GM12878 (cell line): ENCODE results near the gene TRIM25. TPM values are rescaled to one million over a fixed set of nuclear protein-coding genes. Genes with fewer than 3 reads are reported as not detected.

Experiments used
- CBFB ChIP-seq: IDR thresholded peaks from 2 replicates; pipeline ENCODE4 v1.6.1; 2016; ENCODE audit warnings: antibody characterized with exemption, low read depth
- CBX3 ChIP-seq: fragments of 200-600 bp; sonication (generic); IDR thresholded peaks from 2 replicates; pipeline ENCODE4 v1.6.1; 2016; ENCODE audit warnings: low read depth, borderline replicate concordance
- CREB1 ChIP-seq: IDR thresholded peaks from 2 replicates; pipeline ENCODE4 v1.6.1; 2012; ENCODE audit warnings: low read depth, mild to moderate bottlenecking, inconsistent platforms
- EED ChIP-seq: sonication (generic); IDR thresholded peaks from 2 replicates; pipeline ENCODE4 v1.6.1; 2016; ENCODE audit warnings: antibody characterized with exemption, low read depth
- EGR1 ChIP-seq, 2 experiments: IDR thresholded peaks; 1 replicate in 1 of 2; 2 replicates in 1 of 2; pipeline ENCODE4 v1.6.1; 2011 to 2012; ENCODE audit warnings: low read depth in 2 of 2, low read length in 2 of 2, borderline replicate concordance in 1 of 2, mild to moderate bottlenecking in 1 of 2, moderate library complexity in 1 of 2
- EP300 ChIP-seq, 2 experiments: fragments of 150-350 bp in 1 of 2; IDR thresholded peaks; 2 replicates each; pipeline ENCODE4 v1.6.1; 2011 to 2012; ENCODE audit warnings: low read depth in 2 of 2, low read length in 2 of 2, borderline replicate concordance in 1 of 2, improper control_type of control experiment in 1 of 2, inconsistent platforms in 1 of 2; ENCODE audit not compliant: control insufficient read depth in 1 of 2
- FOXM1 ChIP-seq: IDR thresholded peaks from 2 replicates; pipeline ENCODE4 v1.6.1; 2012; ENCODE audit warnings: low read depth, mild to moderate bottlenecking, inconsistent platforms, low read length, moderate library complexity
- KAT2A ChIP-seq: conservative IDR thresholded peaks from 2 replicates; pipeline ENCODE4 v1.6.1; 2011; ENCODE audit warnings: low read depth, low read length; ENCODE audit not compliant: control insufficient read depth
- NR2F1 ChIP-seq: fragments of 450-650 bp; conservative IDR thresholded peaks from 2 replicates; pipeline ENCODE4 v1.6.1; 2017; ENCODE audit warnings: mild to moderate bottlenecking
- REST ChIP-seq: IDR thresholded peaks from 2 replicates; pipeline ENCODE4 v1.6.1; 2012; ENCODE audit warnings: mild to moderate bottlenecking, low read depth, low read length
- RUNX3 ChIP-seq: IDR thresholded peaks from 2 replicates; pipeline ENCODE4 v1.6.1; 2012; ENCODE audit warnings: low read length, inconsistent platforms
- SIN3A ChIP-seq: IDR thresholded peaks from 2 replicates; pipeline ENCODE4 v1.6.1; 2012; ENCODE audit warnings: low read depth, low read length, improper control_type of control experiment
- TAF1 ChIP-seq: IDR thresholded peaks from 2 replicates; pipeline ENCODE4 v1.6.1; 2011; ENCODE audit warnings: mild to moderate bottlenecking, low read depth, low read length, borderline replicate concordance
- ZBED1 ChIP-seq: IDR thresholded peaks from 2 replicates; pipeline ENCODE4 v1.6.1; 2016; ENCODE audit warnings: borderline replicate concordance
- ZNF274 ChIP-seq: IDR thresholded peaks from one replicate; pipeline ENCODE4 v1.8.0; 2011; ENCODE audit not compliant: insufficient read length, insufficient read depth
- polyA plus RNA-seq, 11 experiments: library from polyadenylated mRNA; depleted of rRNA in 4 of 11; unstranded in 6 of 11; stranded (reverse) in 5 of 11; fragments of >200 nt; fragmentation: Nextera tagmentation in 4 of 11; fragmentation: Illumina TruSeq in 1 of 11; extraction: Ambion mirVana in 4 of 11; extraction: Trizol in 1 of 11; gene quantifications; 1 replicate in 1 of 11; 2 replicates in 10 of 11; pipeline versions ENCODE4 v1.2.1 to v1.2.3, GENCODE V29; 2011 to 2016; ENCODE audit warnings: inconsistent platforms in 2 of 11, missing spikeins in 2 of 11, low read depth in 1 of 11
- total RNA-seq, 4 experiments: library from RNA; depleted of rRNA in 3 of 4; stranded (reverse); fragments of >200 nt in 3 of 4; fragmentation: Illumina TruSeq in 1 of 4; extraction: Trizol in 1 of 4; gene quantifications; 2 replicates each; pipeline versions ENCODE4 v1.2.1 to v1.2.3, GENCODE V29; 2013 to 2021
- TF ChIP-seq, protein P1 (sequence below): fragments of 450-650 bp; IDR thresholded peaks from 2 replicates; pipeline ENCODE4 v1.6.1; 2018; ENCODE audit warnings: borderline replicate concordance, mild to moderate bottlenecking; ENCODE audit not compliant: partially characterized antibody
- TF ChIP-seq, protein P2 (sequence below): fragments of 450-650 bp; IDR thresholded peaks from 2 replicates; pipeline ENCODE4 v1.6.1; 2017; ENCODE audit warnings: mild to moderate bottlenecking, moderate library complexity

The TRIM25 gene
- total and polyA plus RNA-seq, 10 of the 15 experiments (the other 5 are each of a cell fraction or from before 2014, with no cell fraction given), result 10.5 to 123 (median 51.3) TPM

DNA sequence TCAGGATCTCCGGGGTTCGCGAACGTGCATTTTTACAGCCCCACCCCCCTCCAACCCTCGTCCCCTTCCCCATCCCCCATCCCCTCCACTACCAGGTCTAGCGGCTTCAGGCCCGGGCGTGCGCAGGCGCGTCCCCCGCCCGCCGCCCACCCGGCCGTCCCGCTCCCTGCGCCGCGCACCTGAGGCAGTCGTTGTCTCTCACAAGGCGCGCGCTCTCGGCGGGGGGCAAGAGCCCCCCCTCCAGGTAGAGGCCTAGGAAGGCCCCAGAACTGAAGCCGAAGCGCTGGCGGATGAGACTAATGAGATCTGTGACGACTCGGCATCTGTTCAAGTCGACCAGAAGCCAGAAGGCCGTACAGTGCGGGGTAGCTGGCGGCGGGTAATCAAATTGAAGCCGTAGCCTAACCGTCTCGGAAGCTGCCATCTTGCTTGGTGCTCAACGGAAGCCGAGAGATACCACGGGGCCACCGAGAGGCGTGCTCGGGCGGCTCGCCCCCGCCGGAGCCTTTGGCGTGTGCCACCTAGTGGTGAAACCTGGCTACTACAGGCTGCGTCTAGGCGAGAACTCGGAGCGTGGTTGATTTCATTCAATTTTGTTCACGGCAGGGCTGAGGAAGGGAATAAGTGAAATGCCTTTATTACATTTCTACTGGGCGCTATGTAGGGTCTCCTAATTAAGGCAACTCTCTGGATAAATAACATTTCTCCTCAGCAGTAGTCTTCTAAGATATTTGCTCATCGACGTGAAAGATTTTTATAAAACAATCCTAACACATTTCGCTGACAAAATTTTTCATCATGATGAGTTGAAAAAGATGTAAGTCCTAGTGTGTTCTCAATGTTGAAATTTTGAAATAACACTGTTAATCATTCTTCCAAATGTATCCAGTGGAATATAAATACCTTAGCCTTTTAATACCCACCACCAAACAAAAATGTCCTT, 47.0 kb upstream of the TRIM25 start, which contains the start of gene COIL (continued):
- TF ChIP-seq REST (no peak), EP300 (IDR thresholded peaks at IDR 0.05; ENCODE audit: borderline replicate concordance in 1 of 2, control insufficient read depth in 1 of 2, low read depth in 2 of 2, low read length in 2 of 2) (no peak), RUNX3 (peak; percentile 64; the same call in 1 of the 2 replicates), CREB1 (no peak), CBX3 (no peak), EED (0 out of 2 replicates have a peak, but pooled peaks have one; percentile 8), ZNF274 (no peak), EGR1 (IDR thresholded peaks at IDR 0.05; ENCODE audit: borderline replicate concordance in 1 of 2, low read depth in 2 of 2, low read length in 2 of 2) (peak in 1 of 2 experiments; percentile 95; a peak in 2 of 3 replicates), ZBED1 (0 out of 2 replicates have a peak, but pooled peaks have one; percentile 46), CBFB (peak; percentile 83), TAF1 (peak; percentile 84), FOXM1 (no peak), SIN3A (no peak; the same call in 1 of the 2 replicates), KAT2A (no peak), NR2F1 (no peak; the same call in 1 of the 2 replicates)
- TF ChIP-seq, protein P1, sequence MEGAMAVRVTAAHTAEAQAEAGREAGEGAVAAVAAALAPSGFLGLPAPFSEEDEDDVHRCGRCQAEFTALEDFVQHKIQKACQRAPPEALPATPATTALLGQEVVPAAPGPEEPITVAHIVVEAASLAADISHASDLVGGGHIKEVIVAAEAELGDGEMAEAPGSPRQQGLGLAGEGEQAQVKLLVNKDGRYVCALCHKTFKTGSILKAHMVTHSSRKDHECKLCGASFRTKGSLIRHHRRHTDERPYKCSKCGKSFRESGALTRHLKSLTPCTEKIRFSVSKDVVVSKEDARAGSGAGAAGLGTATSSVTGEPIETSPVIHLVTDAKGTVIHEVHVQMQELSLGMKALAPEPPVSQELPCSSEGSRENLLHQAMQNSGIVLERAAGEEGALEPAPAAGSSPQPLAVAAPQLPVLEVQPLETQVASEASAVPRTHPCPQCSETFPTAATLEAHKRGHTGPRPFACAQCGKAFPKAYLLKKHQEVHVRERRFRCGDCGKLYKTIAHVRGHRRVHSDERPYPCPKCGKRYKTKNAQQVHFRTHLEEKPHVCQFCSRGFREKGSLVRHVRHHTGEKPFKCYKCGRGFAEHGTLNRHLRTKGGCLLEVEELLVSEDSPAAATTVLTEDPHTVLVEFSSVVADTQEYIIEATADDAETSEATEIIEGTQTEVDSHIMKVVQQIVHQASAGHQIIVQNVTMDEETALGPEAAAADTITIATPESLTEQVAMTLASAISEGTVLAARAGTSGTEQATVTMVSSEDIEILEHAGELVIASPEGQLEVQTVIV, result no peak
- TF ChIP-seq, protein P2, sequence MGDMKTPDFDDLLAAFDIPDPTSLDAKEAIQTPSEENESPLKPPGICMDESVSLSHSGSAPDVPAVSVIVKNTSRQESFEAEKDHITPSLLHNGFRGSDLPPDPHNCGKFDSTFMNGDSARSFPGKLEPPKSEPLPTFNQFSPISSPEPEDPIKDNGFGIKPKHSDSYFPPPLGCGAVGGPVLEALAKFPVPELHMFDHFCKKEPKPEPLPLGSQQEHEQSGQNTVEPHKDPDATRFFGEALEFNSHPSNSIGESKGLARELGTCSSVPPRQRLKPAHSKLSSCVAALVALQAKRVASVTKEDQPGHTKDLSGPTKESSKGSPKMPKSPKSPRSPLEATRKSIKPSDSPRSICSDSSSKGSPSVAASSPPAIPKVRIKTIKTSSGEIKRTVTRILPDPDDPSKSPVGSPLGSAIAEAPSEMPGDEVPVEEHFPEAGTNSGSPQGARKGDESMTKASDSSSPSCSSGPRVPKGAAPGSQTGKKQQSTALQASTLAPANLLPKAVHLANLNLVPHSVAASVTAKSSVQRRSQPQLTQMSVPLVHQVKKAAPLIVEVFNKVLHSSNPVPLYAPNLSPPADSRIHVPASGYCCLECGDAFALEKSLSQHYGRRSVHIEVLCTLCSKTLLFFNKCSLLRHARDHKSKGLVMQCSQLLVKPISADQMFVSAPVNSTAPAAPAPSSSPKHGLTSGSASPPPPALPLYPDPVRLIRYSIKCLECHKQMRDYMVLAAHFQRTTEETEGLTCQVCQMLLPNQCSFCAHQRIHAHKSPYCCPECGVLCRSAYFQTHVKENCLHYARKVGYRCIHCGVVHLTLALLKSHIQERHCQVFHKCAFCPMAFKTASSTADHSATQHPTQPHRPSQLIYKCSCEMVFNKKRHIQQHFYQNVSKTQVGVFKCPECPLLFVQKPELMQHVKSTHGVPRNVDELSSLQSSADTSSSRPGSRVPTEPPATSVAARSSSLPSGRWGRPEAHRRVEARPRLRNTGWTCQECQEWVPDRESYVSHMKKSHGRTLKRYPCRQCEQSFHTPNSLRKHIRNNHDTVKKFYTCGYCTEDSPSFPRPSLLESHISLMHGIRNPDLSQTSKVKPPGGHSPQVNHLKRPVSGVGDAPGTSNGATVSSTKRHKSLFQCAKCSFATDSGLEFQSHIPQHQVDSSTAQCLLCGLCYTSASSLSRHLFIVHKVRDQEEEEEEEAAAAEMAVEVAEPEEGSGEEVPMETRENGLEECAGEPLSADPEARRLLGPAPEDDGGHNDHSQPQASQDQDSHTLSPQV, result no peak
